Caco-2 (cell line): ENCODE data around the gene PLET1. TPM values are rescaled to one million over a fixed set of nuclear protein-coding genes. Genes with fewer than 3 reads are reported as not detected.

Experiments
- BruUV-seq: library from RNA; stranded (reverse); fragments of 400-500 nt; replicated peaks from 2 replicates; lab custom pipeline; 2021; lab: Mats Ljungman, UMichigan
- CTCF ChIA-PET: fragments of 300-600 bp; sonication (Branson Sonifier 250); formaldehyde crosslinking; loops from one replicate; lab custom pipeline; 2022; ENCODE audit warnings: antibody characterized with exemption; lab: Charles Lee
- POLR2A ChIA-PET: fragments of 300-600 bp; sonication (Branson Sonifier 250); formaldehyde crosslinking; loops from one replicate; lab custom pipeline; 2022; ENCODE audit warnings: antibody characterized with exemption; lab: Charles Lee
- DNase-seq, 2 experiments: peaks; one replicate each; pipeline versions ENCODE4 v3.0.0 to v3.0.0-alpha.2; 2020 to 2022
- H3K27me3 ChIP-seq: replicated peaks from 2 replicates; pipeline ENCODE4 v1.6.0; 2011; ENCODE audit warnings: low read length; ENCODE audit not compliant: control insufficient read depth, insufficient read depth
- H3K36me3 ChIP-seq: 2 replicates; pipeline ENCODE4 v1.5.1; 2011; ENCODE audit warnings: low read length; ENCODE audit not compliant: control insufficient read depth, insufficient read depth
- H3K4me1 ChIP-seq: fragments of 250-450 bp; sonication (Bioruptor Pico); 2 replicates; pipeline ENCODE4 v1.5.1; 2020; ENCODE audit warnings: mild to moderate bottlenecking
- H3K4me3 ChIP-seq: 2 replicates; pipeline ENCODE4 v1.5.1; 2011; ENCODE audit warnings: low read depth, mild to moderate bottlenecking, control low read depth, low read length
- H3K9me3 ChIP-seq: fragments of 250-450 bp; sonication (Bioruptor Pico); 2 replicates; pipeline ENCODE4 v1.5.1; 2020; ENCODE audit warnings: mild to moderate bottlenecking, moderate library complexity
- H3K27ac Mint-ChIP-seq: one replicate; pipeline ENCODE4 v1.8.0; 2022; ENCODE audit warnings: mixed read lengths; ENCODE audit not compliant: unreplicated experiment
- H3K27me3 Mint-ChIP-seq: one replicate; pipeline ENCODE4 v1.8.0; 2022; ENCODE audit warnings: mixed read lengths; ENCODE audit not compliant: insufficient read depth, unreplicated experiment
- H3K36me3 Mint-ChIP-seq: one replicate; pipeline ENCODE4 v1.8.0; 2022; ENCODE audit warnings: mild to moderate bottlenecking, mixed read lengths; ENCODE audit not compliant: insufficient read depth, unreplicated experiment
- H3K4me1 Mint-ChIP-seq: one replicate; pipeline ENCODE4 v1.8.0; 2022; ENCODE audit warnings: low read depth, mixed read lengths; ENCODE audit not compliant: unreplicated experiment
- H3K4me3 Mint-ChIP-seq: one replicate; pipeline ENCODE4 v1.8.0; 2022; ENCODE audit warnings: mild to moderate bottlenecking, moderate library complexity, mixed read lengths; ENCODE audit not compliant: unreplicated experiment
- H3K9me3 Mint-ChIP-seq: one replicate; pipeline ENCODE4 v1.8.0; 2022; ENCODE audit warnings: mixed read lengths; ENCODE audit not compliant: unreplicated experiment
- CTCF ChIP-seq, 2 experiments: fragments of 200-600 bp in 1 of 2; IDR thresholded peaks; 1 replicate in 1 of 2; 2 replicates in 1 of 2; pipeline versions ENCODE4 v1.5.1 to v1.8.0; 2011 to 2022; ENCODE audit warnings: antibody characterized with exemption in 1 of 2, control low read depth in 1 of 2, inconsistent platforms in 1 of 2, low read depth in 1 of 2, low read length in 1 of 2, mild to moderate bottlenecking in 1 of 2, moderate library complexity in 1 of 2; ENCODE audit not compliant: insufficient read depth in 1 of 2, severe bottlenecking in 1 of 2, unreplicated experiment in 1 of 2
- intact Hi-C: fragments of 100-400 bp; cut with micrococcal nuclease; formaldehyde crosslinking; loops from one replicate; pipeline ENCODE4 v1.10.0; 2022; ENCODE audit not compliant: unreplicated experiment
- total RNA-seq: library from RNA; stranded (reverse); gene quantifications from 2 replicates; pipeline ENCODE4 v1.2.3, GENCODE V29; 2022

PLET1 gene
- total RNA-seq, 1 experiment from 2014 or later = not detected

- intact Hi-C loops = no loop called here
- Histone ChIP-seq H3K9me3 (no peaks in the 10 kb centered on the region), H3K4me3 (no peak overlapping the region), H3K27me3 (no peaks in the 10 kb centered on the region), H3K4me1 (peaks cover 37% of the 10 kb centered on the region), H3K36me3 (no peaks in the 10 kb centered on the region)
- Mint-ChIP-seq H3K36me3 (peaks cover 21% of the 10 kb centered on the region), H3K9me3 (no peaks in the 10 kb centered on the region), H3K4me3 (no peak overlapping the region), H3K27me3 (no peaks in the 10 kb centered on the region), H3K27ac (no peak overlapping the region), H3K4me1 (peaks cover 21% of the 10 kb centered on the region)
- no peak for TF ChIP-seq CTCF (IDR thresholded peaks at IDR 0.05; ENCODE audit: insufficient read depth in 1 of 2, low read depth in 1 of 2, low read length in 1 of 2, severe bottlenecking in 1 of 2, unreplicated experiment in 1 of 2)
- CTCF ChIA-PET = interaction anchor here (7.1 kb wide), 1 partner anchor 57 kb away, joined by 139 read pairs; no protein-coding TSS in a partner anchor
- no peak for DNase-seq
- no TSS peak for BruUV-seq
- POLR2A ChIA-PET = no interaction called here
These were observed 37.5 kb downstream of the PLET1 start for GRCh38 chr11:112223121-112223520.

- POLR2A ChIA-PET = interaction anchor here (0.5 kb wide), 1 partner anchor 466 kb away, joined by 3 read pairs; no protein-coding TSS in a partner anchor
- H3K27ac Mint-ChIP-seq = no peak overlapping the region
- intact Hi-C loops = no loop called here
These were observed 38.4 kb downstream of the PLET1 start for GRCh38 chr11:112222303-112222702.

GRCh38 chr11:112221274-112221835 is 39.3 kb downstream of the PLET1 start:
- Histone ChIP-seq H3K9me3 (no peaks in the 10 kb centered on the region), H3K4me3 (no peak overlapping the region), H3K36me3 (no peaks in the 10 kb centered on the region), H3K27me3 (no peaks in the 10 kb centered on the region), H3K4me1 (peaks cover 26% of the 10 kb centered on the region)
- no TSS peak for BruUV-seq
- TF ChIP-seq CTCF (IDR thresholded peaks at IDR 0.05; ENCODE audit: insufficient read depth in 1 of 2, low read depth in 1 of 2, low read length in 1 of 2, severe bottlenecking in 1 of 2, unreplicated experiment in 1 of 2) = no peak
- ChIA-PET CTCF (interaction anchor here (0.7 to 7.1 kb wide), 8 partner anchors 10 to 546 kb away, joined by 3 to 139 read pairs (median 4); no protein-coding TSS in a partner anchor), POLR2A (interaction anchor here (0.6 kb wide), 1 partner anchor 25 kb away, joined by 3 read pairs; no protein-coding TSS in a partner anchor)
- H3K27me3 Mint-ChIP-seq = no peaks in the 10 kb centered on the region
- H3K9me3 Mint-ChIP-seq = no peaks in the 10 kb centered on the region
- no peak for DNase-seq
- H3K4me3 Mint-ChIP-seq = no peak overlapping the region
- no peak overlapping the region for H3K27ac Mint-ChIP-seq
- peaks cover 11% of the 10 kb centered on the region for H3K4me1 Mint-ChIP-seq
- H3K36me3 Mint-ChIP-seq = peaks cover 6% of the 10 kb centered on the region
- intact Hi-C loops = no loop called here

More at GRCh38 chr11:112222303-112222702, 38.4 kb downstream of the PLET1 start:
- H3K36me3 Mint-ChIP-seq = peaks cover 15% of the 10 kb centered on the region
- Histone ChIP-seq H3K27me3 (no peaks in the 10 kb centered on the region), H3K4me3 (no peak overlapping the region), H3K36me3 (no peaks in the 10 kb centered on the region), H3K9me3 (no peaks in the 10 kb centered on the region), H3K4me1 (peaks cover 29% of the 10 kb centered on the region)
- no peaks in the 10 kb centered on the region for H3K9me3 Mint-ChIP-seq
- BruUV-seq = no TSS peak
- TF ChIP-seq CTCF (IDR thresholded peaks at IDR 0.05; ENCODE audit: insufficient read depth in 1 of 2, low read depth in 1 of 2, low read length in 1 of 2, severe bottlenecking in 1 of 2, unreplicated experiment in 1 of 2) = no peak
- CTCF ChIA-PET = interaction anchor here (7.1 kb wide), 1 partner anchor 58 kb away, joined by 139 read pairs; no protein-coding TSS in a partner anchor
- DNase-seq = no peak
- H3K4me1 Mint-ChIP-seq = peaks cover 12% of the 10 kb centered on the region
- H3K27me3 Mint-ChIP-seq = no peaks in the 10 kb centered on the region
- no peak overlapping the region for H3K4me3 Mint-ChIP-seq
